Measurements from ENCODE around the gene COL28A1. TPM values are rescaled to one million over a fixed set of nuclear protein-coding genes. Genes with fewer than 3 reads are reported as not detected.

The COL28A1 gene
- total RNA-seq, 1 donor from 2014 or later: 5.1 TPM

DNA sequence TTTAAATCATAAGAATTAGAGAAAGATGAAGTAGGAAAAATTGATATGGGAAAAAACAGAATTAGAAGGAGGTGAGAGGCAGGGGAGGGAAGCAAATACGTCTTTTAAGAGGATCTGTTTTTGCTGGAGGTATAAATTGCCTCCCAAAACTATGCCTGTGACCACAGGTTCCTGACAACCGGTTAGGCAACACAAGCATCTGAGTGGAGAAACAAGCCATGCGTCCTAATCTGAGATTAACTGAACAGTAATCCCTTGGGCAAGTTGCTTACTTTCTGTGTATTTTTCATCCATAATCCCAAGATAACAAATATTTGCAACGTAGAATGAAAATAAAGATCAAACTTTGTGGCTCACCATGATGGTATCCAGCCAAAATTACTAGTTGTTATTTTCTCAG, 204.2 kb downstream of the COL28A1 start:
- DNase-seq (ENCODE audit: low spot score): no peak

DNA sequence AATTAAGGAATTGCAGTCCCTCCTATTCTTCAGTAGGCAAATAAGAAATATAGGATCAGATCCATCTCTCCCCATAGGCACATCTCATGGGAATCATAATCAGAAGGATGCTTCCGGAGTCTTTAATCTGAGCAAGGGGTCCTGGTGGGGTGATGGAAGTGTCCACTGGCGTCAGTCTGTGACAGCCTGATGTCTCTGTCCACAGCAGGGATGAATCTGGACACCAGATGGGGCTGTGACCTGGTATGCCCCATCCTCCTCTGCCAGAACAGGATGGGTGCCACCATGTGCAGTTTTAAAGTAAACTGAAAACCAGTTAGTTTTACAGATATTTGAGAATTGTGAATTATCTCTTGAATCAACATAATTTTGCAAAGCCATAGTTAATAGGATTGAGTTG, 204.7 kb downstream of the COL28A1 start:
- no peak for DNase-seq (ENCODE audit: low spot score)

DNA sequence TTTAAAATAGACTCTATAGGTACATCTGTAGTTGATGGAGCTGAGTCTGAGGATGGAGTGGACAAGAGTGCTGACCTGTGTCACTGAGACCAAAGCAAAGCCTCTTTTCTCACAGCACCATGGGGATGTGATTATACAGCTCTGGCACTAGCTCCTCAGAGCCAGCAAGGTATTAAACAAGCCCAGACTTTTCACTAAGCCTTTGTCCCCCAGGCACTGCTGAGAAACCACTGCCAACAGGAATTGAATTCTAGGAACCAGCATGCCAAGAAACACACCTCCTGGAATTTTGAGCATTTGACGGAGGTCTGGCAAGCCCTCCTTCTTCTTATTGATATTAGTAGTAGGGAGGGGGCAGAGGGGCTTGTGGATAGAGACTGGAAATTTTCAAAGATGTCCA, 206.3 kb downstream of the COL28A1 start:
- DNase-seq (ENCODE audit: low spot score): no peak

DNA sequence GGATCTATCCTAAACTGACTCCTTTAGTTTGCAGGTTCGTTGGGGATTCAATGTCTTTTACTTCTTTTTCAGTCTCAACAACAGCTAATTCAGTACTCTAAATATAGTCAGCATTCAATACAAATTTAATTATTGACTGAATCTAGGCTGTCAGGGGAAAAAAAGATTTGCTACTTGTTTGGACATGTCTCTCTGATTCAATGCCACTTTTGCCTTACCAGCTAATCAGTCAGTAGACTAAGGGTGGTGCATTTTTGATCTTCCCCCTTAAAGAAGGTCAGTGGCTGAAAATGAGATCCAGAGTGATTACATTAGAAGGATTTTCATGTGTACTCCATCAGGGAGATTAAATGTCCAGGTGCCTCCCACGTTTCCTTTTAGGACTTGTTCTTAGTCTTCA, 208.2 kb downstream of the COL28A1 start:
- DNase-seq (ENCODE audit: low spot score): no peak

DNA sequence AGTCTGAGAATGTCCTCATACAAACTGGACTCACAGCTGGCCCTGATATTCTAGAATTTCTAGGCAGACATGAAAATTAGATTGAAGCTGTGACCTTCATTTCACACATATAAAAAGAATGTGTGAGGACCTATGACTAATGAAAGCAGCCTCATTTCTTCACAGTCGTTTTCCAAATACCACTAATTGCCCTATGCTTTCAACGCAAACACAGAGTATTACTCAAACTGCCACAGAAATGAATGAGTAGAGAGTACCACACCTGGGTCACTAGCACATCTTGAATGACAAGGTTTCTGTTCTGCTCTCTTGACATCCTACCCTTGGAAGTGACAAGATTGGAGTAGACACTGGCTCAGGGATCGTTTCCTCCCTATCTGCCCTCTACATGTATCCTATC, 211.0 kb downstream of the COL28A1 start:
- no peak for DNase-seq (ENCODE audit: low spot score)

DNA sequence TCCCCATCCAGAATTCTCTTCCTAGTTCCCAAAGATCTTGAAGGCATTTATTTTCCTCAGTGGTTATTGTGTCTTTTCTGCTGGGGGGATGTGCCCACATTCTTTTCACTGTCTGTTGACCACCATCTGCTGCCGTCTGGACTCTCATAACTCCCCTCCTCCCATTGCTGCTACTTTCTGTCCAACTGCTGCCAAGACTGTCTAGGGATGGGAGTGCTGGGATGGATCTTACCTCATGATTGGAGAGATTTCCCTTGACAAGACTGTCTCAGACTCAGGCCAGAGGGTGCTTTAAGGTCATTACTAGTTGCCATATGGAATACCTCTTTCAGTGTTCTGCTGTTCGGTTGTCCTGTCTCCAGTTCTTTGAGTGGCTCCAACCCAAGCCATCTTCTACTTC, 211.8 kb downstream of the COL28A1 start:
- DNase-seq (ENCODE audit: low spot score): no peak

DNA sequence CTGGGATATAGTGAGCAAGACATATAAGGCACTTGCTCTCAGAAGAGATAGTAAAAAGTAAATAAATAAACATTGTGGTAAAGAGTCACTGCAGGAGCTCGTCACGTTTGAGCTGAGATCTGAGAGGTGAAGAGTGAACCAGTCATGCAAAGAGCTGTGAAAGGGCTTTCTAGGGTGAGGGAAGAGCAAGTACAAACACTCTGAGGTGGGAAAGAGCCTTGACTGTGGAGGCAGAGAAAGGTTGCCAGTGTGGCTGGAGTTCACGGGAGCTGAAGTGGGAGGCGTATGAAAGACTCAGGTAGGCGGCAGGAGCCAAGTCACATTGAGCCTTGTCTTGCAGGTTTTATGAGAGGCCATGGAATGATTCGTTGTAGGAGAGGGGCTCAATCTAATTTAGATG, 212.3 kb downstream of the COL28A1 start:
- no peak for DNase-seq (ENCODE audit: low spot score)

DNA sequence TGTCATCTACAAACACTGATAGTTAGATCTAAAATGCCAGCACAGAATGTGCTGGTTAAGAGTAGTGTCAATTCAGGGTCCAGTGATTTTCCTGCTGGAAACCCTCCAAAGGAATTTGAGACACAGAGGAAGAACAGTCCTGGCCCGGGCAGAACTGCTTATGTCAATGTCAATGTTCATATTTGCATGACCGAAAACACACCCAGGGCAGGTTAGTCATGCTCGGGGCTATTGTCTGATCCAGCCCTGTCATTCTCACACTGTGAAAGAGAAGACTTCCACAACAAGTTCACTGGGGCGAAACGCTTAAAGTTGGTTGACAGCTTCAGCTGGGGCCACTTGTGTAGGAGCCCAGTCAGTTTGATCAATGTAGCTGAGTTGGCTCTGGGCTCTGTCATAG, 214.0 kb downstream of the COL28A1 start:
- DNase-seq (ENCODE audit: low spot score): peak; percentile 87

DNA sequence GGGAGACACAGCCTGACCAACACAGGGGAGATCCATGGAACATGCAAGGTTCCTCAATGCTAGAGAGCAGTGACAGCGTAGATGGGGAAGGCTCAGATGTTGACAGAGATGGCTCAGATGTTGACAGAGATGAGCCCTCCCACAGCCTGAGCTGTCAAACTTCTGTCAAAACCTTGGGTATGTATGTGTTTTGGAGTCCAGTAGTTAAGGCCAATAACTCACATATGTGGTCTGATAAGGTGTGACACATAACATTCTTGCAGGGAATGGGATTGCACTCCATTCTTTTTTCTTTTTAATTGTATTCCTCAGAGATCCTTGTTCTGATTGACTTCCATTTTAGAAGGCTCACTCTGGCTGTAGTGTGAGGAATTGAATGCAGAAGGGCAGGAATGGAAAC, 217.1 kb downstream of the COL28A1 start:
- DNase-seq (ENCODE audit: low spot score): no peak

DNA sequence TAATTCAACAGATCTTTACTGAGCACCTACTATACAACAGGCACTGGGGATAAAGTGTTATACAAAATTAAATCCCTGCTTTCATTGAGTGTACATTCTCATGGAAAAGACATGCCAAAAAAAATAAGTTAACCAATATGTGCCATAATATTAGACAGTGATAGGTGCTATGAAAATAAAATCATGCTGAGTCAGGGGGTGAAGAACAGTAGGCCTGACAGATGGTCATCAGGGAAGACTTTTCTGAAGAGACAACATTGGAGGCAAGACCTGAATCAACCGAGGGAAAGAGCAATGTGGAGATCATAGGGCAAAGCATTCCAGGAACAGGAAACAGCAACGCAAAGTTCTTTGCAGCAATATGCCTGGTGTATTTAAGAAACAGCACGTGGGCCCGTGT, 217.8 kb downstream of the COL28A1 start:
- DNase-seq (ENCODE audit: low spot score): no peak

DNA sequence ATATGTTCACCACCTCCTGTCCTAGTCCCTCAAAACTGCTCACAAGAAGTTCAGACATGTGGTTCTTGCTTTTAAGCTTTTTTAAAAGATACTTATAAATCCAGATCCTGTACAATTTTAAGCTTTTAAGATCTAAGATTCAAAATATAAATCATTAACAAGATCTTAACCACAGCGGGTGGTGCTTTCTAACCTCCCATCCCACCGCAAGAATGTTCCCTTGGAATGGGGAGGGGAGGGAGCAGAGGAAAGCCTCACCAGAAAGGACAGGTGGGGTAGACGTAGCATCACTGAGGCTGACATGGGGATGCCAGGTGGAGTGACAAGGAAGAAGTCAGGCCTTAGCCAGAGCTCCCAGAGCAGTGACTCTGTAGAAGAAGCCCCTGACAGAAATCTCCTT, 219.8 kb downstream of the COL28A1 start:
- no peak for DNase-seq (ENCODE audit: low spot score)

DNA sequence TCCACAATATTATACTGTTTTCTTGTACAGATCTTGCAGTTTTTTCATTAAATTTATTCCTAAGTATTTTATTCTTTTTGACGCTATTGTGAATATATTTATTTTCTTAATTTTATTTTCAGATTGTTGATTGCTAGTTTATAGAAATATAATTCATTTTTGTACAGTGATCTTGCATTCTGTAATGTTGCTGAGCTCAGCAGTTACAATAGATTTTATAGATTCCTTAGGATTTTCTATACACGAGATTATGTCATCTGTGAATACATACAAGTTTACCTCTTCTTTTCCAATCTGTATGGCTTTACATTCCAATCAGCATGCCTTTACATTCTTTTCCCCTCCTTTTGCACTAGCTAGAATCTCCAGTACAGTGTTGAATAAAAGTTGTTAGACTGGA, 223.3 kb downstream of the COL28A1 start:
- DNase-seq (ENCODE audit: low spot score): no peak

DNA sequence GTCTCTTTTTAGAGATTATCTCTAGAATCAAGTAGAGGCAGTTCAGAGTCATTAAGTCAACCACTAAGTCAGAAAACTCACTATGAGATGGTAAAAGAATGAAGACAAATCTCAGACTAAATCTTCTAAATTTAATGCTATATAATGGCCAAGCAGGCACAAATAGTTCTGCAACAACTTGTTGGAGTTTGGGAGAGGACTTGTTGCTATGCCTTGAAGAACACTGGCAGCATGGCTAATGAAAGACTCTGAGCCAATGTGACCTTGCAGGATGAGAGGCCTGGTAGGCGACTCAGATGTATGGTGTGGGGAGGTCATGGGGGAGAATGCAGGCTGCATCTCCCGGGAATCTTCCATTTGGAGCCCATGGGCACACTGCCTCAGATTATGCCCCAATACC, 224.7 kb downstream of the COL28A1 start:
- no peak for DNase-seq (ENCODE audit: low spot score)

DNA sequence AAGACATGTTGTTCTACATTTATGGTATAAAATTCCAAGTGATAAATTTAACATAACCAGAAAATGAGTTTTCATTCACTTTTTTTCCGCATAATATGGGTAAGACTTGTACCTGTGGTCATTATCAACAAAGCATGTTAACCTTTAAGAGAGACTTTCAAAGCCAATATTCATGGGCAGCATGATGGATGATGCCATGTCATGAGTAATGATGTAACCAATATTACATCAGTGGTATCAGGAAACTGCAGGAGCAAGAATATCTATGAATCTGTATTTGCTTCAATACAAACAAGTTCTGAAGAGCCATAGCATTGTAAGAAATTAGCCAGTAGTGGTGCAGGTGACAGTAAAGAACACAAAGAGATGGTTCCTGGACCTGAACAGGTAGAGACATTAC, 226.5 kb downstream of the COL28A1 start:
- no peak for DNase-seq (ENCODE audit: low spot score)

Other genes starting within 250 kb of the COL28A1 start
- gene MIOS, start 31.0 kb upstream of the COL28A1 start, total RNA-seq: 30.2 TPM
- gene UMAD1, start 104.9 kb upstream of the COL28A1 start, total RNA-seq: 20.3 TPM
- 18.3 TPM for gene RPA3, start 182.7 kb upstream of the COL28A1 start, total RNA-seq